Spinal cord (tissue), 10 donors: ENCODE measurements around the gene PPP1R2. TPM values are rescaled to one million over a fixed set of nuclear protein-coding genes. Genes with fewer than 3 reads are reported as not detected.
A peak's percentile ranks its signal among the peaks of the same experiment; 100 is the strongest.
"Not testable (repeated sequence)": the region's sequence is repeated elsewhere in the genome, so short reads cannot be mapped to it uniquely, and the experiment has no call there.

Experiments
- DNase-seq, 6 donors: peaks; one replicate each; pipeline versions ENCODE4 v3.0.0 to v3.0.0-alpha.2; 2013 to 2015; ENCODE audit warnings: low spot score in 6 of 6, low read depth in 4 of 6
- H3K27ac ChIP-seq: one replicate; pipeline ENCODE4 v1.5.1; 2013; ENCODE audit warnings: low read depth, low read length, control low read depth
- H3K27me3 ChIP-seq: one replicate; pipeline ENCODE4 v1.6.1; 2013; ENCODE audit warnings: low read length; ENCODE audit not compliant: control insufficient read depth, insufficient read depth
- H3K36me3 ChIP-seq: one replicate; pipeline ENCODE4 v1.6.1; 2013; ENCODE audit warnings: low read length; ENCODE audit not compliant: control insufficient read depth, insufficient read depth
- H3K4me1 ChIP-seq: one replicate; pipeline ENCODE4 v1.6.1; 2013; ENCODE audit warnings: low read length; ENCODE audit not compliant: control insufficient read depth, insufficient read depth
- H3K4me3 ChIP-seq: one replicate; pipeline ENCODE4 v1.5.1; 2013; ENCODE audit warnings: low read depth, low read length, control low read depth
- H3K9me3 ChIP-seq: one replicate; pipeline ENCODE4 v1.6.1; 2013; ENCODE audit warnings: low read length; ENCODE audit not compliant: control insufficient read depth, insufficient read depth
- WGBS: methylation state at CpG from one replicate; pipeline ENCODE4 v1.1.5; 2013; ENCODE audit warnings: missing lambda C conversion rate; ENCODE audit not compliant: insufficient coverage; 5-methylcytosine and 5-hydroxymethylcytosine counted together
- polyA plus RNA-seq, 2 donors: library from polyadenylated mRNA; unstranded; fragments of 120-200 nt; gene quantifications; one replicate each; pipeline ENCODE4 v1.2.1, GENCODE V29; 2013; ENCODE audit not compliant: insufficient read length in 2 of 2
- total RNA-seq, 2 donors: library from RNA; depleted of rRNA in 1 of 2; stranded (reverse); fragments of 120-200 nt in 1 of 2; fragments of >200 nt in 1 of 2; gene quantifications; one replicate each; pipeline versions ENCODE4 v1.2.3 to v1.2.4, GENCODE V29; 2013 to 2014
- donor health status: healthy.

PPP1R2 gene
- total and polyA plus RNA-seq, 4 donors: 54.1 to 123 (median 61.9) TPM

GRCh38 chr3:195531683-195532082, 11.4 kb downstream of the PPP1R2 start:
- WGBS: 100% methylated on average over 5 of the region's 5 CpGs
- H3K4me3 ChIP-seq: no peak overlapping the region

DNA sequence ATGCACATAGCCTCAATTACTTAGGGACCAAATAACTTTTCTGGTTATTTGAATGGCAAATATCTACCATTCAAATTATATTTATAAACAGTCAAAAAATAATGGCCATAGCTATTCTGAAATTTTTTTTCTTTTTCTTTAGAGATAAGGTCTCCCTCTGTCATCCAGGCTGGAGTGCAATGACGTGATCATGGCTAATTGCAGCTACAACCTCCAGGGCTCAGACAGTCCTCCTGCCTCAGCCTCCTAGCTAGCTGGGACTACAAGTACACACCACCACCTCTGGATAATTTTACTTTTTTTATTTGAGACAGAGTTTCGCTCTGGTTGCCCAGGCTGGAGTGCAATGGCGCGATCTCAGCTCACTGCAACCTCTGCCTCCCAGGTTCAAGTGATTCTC, 16.6 kb downstream of the PPP1R2 start:
- no peak for DNase-seq
- H3K27ac ChIP-seq: no peak overlapping the region
- no peaks in the 10 kb centered on the region for H3K4me1 ChIP-seq
- no peak overlapping the region for H3K4me3 ChIP-seq
- WGBS: 95% methylated on average over 4 of the region's 4 CpGs
- no peaks in the 10 kb centered on the region for H3K9me3 ChIP-seq
- peaks cover 15% of the 10 kb centered on the region for H3K36me3 ChIP-seq
- no peaks in the 10 kb centered on the region for H3K27me3 ChIP-seq

More at GRCh38 chr3:195531683-195532082, 11.4 kb downstream of the PPP1R2 start:
- Histone ChIP-seq H3K4me1 (no peaks in the 10 kb centered on the region), H3K9me3 (no peaks in the 10 kb centered on the region), H3K36me3 (peaks cover 6% of the 10 kb centered on the region), H3K27ac (no peak overlapping the region), H3K27me3 (no peaks in the 10 kb centered on the region)
- no peak for DNase-seq

- H3K27me3 ChIP-seq: no peaks in the 10 kb centered on the region
- no peak overlapping the region for H3K27ac ChIP-seq
- H3K4me3 ChIP-seq: no peak overlapping the region
- peaks cover 15% of the 10 kb centered on the region for H3K36me3 ChIP-seq
- H3K9me3 ChIP-seq: no peaks in the 10 kb centered on the region
- no peaks in the 10 kb centered on the region for H3K4me1 ChIP-seq
- 85% methylated on average over 4 of the region's 14 CpGs for WGBS
- DNase-seq: no peak
Measured at GRCh38 chr3:195524171-195524896, 18.8 kb downstream of the PPP1R2 start.

DNA sequence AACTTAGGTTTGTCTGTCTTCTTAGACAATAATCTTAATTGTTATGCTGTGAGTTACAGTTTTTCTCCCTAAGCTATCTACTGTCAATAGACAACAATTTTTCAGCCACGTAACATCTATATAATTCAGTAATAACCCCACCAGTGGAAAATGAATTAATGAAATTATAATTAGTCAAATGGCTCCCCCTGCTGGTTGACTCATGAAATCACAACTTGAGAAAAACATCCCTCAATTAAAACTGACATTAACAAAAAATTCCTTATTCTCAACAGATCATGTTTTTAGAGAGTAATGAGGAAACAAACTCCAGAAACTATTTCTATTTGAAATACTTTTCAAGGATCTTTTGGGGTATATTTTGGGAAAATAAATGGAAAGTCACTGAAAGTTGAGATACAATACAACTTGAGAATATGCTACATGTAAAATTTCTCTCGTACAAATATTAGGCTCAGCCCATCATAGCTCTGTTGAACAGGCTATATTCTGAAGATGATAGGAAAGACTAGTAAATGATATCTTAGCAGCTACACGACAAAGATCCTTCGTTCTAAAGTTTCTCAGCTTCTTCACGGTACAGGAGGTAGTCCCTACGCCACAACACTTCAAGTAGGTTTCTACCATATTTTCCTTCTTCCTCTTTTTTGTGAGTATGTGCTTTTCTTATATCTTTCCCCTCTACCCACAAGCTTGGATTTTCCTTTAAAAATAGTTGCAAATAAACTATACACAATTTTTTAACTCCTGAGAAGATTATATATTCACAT, 20.7 kb downstream of the PPP1R2 start:
- WGBS: no CpG with 5 or more reads among the region's 6 CpGs
- Histone ChIP-seq H3K27me3 (no peaks in the 10 kb centered on the region), H3K36me3 (peaks cover 10% of the 10 kb centered on the region), H3K4me3 (no peak overlapping the region), H3K9me3 (no peaks in the 10 kb centered on the region), H3K4me1 (no peaks in the 10 kb centered on the region), H3K27ac (no peak overlapping the region)
- peak in 2 of 6 donors; percentile 56 to 77 for DNase-seq

DNA sequence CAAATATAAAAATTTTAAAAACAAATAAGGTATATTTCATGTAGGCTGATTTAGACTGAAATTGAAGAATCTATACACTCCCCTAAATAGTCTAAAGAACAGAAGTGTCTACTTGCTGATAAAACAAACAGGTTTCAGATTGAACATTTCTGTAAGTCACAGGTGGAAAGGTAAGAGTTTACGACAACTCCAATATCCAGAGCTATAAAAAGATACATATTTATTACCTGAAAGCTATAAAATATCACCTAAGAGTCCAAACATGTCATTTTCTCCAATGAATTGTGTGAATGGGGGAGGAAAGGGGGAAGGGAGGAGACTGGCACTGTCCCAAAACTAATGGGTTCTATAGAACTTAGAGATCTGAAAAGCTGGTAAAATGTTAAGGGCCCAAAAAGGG, 26.1 kb downstream of the PPP1R2 start:
- Histone ChIP-seq H3K27me3 (no peaks in the 10 kb centered on the region), H3K4me1 (no peaks in the 10 kb centered on the region), H3K36me3 (no peaks in the 10 kb centered on the region), H3K9me3 (no peaks in the 10 kb centered on the region), H3K4me3 (no peak overlapping the region), H3K27ac (no peak overlapping the region)
- no peak for DNase-seq
- no CpG with 5 or more reads among the region's 1 CpG for WGBS

- not testable (repeated sequence) for H3K9me3 ChIP-seq, H3K4me3 ChIP-seq, DNase-seq, H3K27me3 ChIP-seq, H3K4me1 ChIP-seq, H3K27ac ChIP-seq, H3K36me3 ChIP-seq
- no CpG with 5 or more reads among the region's 1 CpG for WGBS
Measured at GRCh38 chr3:195514610-195515235, 28.4 kb downstream of the PPP1R2 start.

DNA sequence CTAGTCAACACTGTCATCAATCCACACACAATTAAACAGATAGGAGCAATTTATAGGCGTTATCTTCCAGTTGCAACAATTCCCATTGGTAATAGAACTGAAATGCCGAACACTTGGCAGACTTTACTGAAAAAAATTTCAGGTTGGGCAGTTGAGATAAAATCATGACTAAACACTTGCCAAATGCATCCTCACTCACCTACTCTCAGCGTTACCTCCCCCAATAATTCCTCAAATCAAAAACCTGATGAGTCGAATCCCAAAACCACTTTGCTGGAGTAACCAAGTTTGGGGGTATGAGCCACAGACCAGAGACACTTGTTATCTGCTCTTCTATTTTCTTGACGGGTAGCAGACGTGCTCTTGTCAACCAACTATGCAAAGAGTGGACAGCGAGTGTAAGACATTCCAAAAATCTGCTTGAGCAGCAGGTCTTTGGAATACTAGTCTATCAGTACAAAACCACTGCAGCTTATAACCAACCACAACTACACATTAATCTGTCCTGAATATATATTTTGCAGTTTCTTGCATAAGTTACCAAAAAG, 30.3 kb downstream of the PPP1R2 start:
- Histone ChIP-seq H3K9me3 (no peaks in the 10 kb centered on the region), H3K36me3 (peaks cover 4% of the 10 kb centered on the region), H3K4me3 (no peak overlapping the region), H3K27ac (no peak overlapping the region), H3K4me1 (no peaks in the 10 kb centered on the region), H3K27me3 (no peaks in the 10 kb centered on the region)
- no peak for DNase-seq
- WGBS: 87% methylated on average over 4 of the region's 7 CpGs

DNA sequence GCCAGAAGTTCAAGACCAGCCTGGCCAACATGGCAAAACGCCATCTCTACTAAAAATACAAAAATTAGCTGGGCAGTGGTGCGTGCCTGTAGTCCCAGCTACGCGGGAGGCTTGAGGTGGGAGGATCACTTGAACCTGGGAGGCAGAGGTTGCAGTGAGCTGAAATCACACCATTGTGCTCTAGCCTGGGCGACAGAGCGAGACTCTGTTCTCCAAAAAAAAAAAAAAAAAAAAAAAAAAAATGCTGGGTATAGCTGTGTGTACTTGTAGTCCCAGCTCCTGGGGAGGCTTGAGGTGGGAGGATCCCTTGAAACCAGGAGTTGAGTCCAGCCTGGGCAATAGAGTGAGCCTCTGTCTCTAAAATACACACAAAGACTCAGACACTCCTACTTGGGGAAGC, 32.0 kb downstream of the PPP1R2 start:
- H3K27ac ChIP-seq: no peak overlapping the region
- peaks cover 4% of the 10 kb centered on the region for H3K36me3 ChIP-seq
- no peaks in the 10 kb centered on the region for H3K4me1 ChIP-seq
- no peaks in the 10 kb centered on the region for H3K27me3 ChIP-seq
- no peaks in the 10 kb centered on the region for H3K9me3 ChIP-seq
- no peak for DNase-seq
- H3K4me3 ChIP-seq: no peak overlapping the region
- 100% methylated on average over 3 of the region's 6 CpGs for WGBS

GRCh38 chr3:195508185-195508584, 34.9 kb downstream of the PPP1R2 start:
- WGBS: no CpG with 5 or more reads among the region's 1 CpG
- no peaks in the 10 kb centered on the region for H3K9me3 ChIP-seq
- no peak overlapping the region for H3K27ac ChIP-seq
- no peaks in the 10 kb centered on the region for H3K4me1 ChIP-seq
- H3K36me3 ChIP-seq: peaks cover 4% of the 10 kb centered on the region
- no peaks in the 10 kb centered on the region for H3K27me3 ChIP-seq
- DNase-seq: peak in 1 of 6 donors; percentile 0
- H3K4me3 ChIP-seq: no peak overlapping the region
